Ishikawa (cell line): Measurements from ENCODE around the gene FHIT.
A peak's percentile ranks its signal among the peaks of the same experiment; 100 is the strongest.

Experiments
- CEBPB ChIP-seq: IDR thresholded peaks from 2 replicates; pipeline ENCODE4 v1.6.1; 2012
- CREB1 ChIP-seq: IDR thresholded peaks from 2 replicates; pipeline ENCODE4 v1.6.1; 2012; ENCODE audit warnings: low read depth
- EGR1 ChIP-seq: IDR thresholded peaks from 2 replicates; pipeline ENCODE4 v1.6.1; 2012
- EP300 ChIP-seq: IDR thresholded peaks from 2 replicates; pipeline ENCODE4 v1.6.1; 2012; ENCODE audit warnings: borderline replicate concordance
- FOXM1 ChIP-seq: IDR thresholded peaks from 2 replicates; pipeline ENCODE4 v1.6.1; 2012; ENCODE audit warnings: low read depth, borderline replicate concordance
- MAX ChIP-seq: IDR thresholded peaks from 2 replicates; pipeline ENCODE4 v1.6.1; 2012
- NFIC ChIP-seq: IDR thresholded peaks from 2 replicates; pipeline ENCODE4 v1.6.1; 2012
- RAD21 ChIP-seq: IDR thresholded peaks from 2 replicates; pipeline ENCODE4 v1.6.1; 2012; ENCODE audit warnings: low read depth
- TAF1 ChIP-seq: IDR thresholded peaks from 2 replicates; pipeline ENCODE4 v1.6.1; 2012; ENCODE audit warnings: low read depth, mild to moderate bottlenecking
- TCF12 ChIP-seq: IDR thresholded peaks from 2 replicates; pipeline ENCODE4 v1.6.1; 2012; ENCODE audit warnings: low read depth
- TEAD4 ChIP-seq: IDR thresholded peaks from 2 replicates; pipeline ENCODE4 v1.6.1; 2012
- USF1 ChIP-seq: IDR thresholded peaks from 2 replicates; pipeline ENCODE4 v1.6.1; 2012
- YY1 ChIP-seq: IDR thresholded peaks from 2 replicates; pipeline ENCODE4 v1.6.1; 2012; ENCODE audit warnings: low read depth
- ZBTB7A ChIP-seq: IDR thresholded peaks from 2 replicates; pipeline ENCODE4 v1.6.1; 2012; ENCODE audit warnings: low read depth
- TF ChIP-seq, protein P1 (sequence below): IDR thresholded peaks from 2 replicates; pipeline ENCODE4 v1.6.1; 2012; ENCODE audit warnings: low read depth, mild to moderate bottlenecking

The FHIT gene

GRCh38 chr3:61060411-61060861 lies 190.8 kb downstream of the FHIT start:
- TF ChIP-seq CEBPB (no peak), TCF12 (no peak), USF1 (no peak), EP300 (no peak), NFIC (no peak), MAX (no peak), FOXM1 (no peak), YY1 (no peak), CREB1 (no peak), EGR1 (no peak), ZBTB7A (no peak), TAF1 (no peak), TEAD4 (no peak), RAD21 (no peak)
- TF ChIP-seq, protein P1, sequence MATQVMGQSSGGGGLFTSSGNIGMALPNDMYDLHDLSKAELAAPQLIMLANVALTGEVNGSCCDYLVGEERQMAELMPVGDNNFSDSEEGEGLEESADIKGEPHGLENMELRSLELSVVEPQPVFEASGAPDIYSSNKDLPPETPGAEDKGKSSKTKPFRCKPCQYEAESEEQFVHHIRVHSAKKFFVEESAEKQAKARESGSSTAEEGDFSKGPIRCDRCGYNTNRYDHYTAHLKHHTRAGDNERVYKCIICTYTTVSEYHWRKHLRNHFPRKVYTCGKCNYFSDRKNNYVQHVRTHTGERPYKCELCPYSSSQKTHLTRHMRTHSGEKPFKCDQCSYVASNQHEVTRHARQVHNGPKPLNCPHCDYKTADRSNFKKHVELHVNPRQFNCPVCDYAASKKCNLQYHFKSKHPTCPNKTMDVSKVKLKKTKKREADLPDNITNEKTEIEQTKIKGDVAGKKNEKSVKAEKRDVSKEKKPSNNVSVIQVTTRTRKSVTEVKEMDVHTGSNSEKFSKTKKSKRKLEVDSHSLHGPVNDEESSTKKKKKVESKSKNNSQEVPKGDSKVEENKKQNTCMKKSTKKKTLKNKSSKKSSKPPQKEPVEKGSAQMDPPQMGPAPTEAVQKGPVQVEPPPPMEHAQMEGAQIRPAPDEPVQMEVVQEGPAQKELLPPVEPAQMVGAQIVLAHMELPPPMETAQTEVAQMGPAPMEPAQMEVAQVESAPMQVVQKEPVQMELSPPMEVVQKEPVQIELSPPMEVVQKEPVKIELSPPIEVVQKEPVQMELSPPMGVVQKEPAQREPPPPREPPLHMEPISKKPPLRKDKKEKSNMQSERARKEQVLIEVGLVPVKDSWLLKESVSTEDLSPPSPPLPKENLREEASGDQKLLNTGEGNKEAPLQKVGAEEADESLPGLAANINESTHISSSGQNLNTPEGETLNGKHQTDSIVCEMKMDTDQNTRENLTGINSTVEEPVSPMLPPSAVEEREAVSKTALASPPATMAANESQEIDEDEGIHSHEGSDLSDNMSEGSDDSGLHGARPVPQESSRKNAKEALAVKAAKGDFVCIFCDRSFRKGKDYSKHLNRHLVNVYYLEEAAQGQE: no peak

DNA sequence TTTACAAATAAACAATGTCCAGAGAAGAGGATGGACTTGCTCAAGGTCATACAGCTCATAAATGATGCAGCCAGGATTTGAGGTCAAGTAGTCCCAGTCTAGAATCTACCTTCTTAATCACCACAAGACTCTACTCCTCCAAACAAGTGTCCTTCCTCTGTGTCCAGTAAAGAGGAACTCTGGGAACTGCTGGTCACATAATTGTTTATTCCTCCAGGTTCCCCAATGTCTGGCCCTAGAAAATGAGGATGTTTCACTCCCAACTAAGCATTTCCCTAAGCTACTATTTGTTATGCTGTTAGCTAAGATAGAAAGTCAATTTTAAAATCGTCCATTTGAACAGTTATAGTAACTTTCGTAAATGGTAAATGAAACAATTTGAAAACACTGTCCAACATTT lies 192.4 kb downstream of the FHIT start:
- TF ChIP-seq, protein P1: no peak
- TF ChIP-seq YY1 (no peak), MAX (no peak), TAF1 (no peak), FOXM1 (no peak), CEBPB (no peak), RAD21 (no peak), EP300 (no peak), NFIC (no peak), TCF12 (no peak), USF1 (no peak), CREB1 (no peak), EGR1 (no peak), TEAD4 (no peak)

DNA sequence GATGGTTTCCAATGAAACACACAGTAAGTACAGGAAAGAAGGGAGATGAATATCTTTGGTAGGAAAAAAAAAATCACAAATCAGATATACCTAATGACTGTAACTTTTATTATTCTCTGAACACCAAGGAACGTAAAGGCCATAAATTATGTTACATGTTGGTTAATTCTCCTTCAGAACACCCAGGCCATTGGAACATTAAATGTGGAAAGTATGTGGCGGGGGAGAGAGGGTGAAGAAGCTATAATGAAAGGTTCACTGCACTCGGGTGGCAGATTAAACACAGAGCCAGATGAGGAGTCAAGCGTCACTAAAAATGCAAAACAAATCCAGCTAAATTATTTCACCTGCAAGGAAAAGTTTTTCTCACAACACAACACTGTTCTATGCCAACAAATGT lies 193.8 kb downstream of the FHIT start:
- TF ChIP-seq USF1 (no peak), FOXM1 (no peak), TEAD4 (no peak), EP300 (0 out of 2 replicates have a peak, but pooled peaks have one; percentile 24), TCF12 (no peak)

DNA sequence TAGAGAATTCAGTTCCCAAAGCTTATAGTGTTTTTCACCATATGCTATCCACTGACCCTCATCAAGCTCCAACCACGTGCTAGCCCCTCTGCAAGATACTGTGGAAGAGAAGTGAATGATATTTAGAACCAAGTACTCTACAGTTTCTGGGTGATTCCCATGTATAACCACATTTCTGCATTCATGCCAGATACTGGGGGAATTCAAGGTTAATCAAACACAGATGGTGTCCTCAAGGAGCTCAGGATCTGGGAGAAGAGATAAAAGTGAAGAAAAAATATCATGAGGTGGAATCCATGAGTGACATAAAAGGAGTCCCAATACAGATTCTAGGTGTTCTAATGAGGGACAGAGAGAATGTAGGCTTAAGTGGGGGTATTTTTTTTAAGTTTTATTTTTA lies 195.8 kb downstream of the FHIT start:
- TF ChIP-seq TCF12: no peak
- TF ChIP-seq FOXM1: no peak
- TF ChIP-seq YY1: no peak
- TF ChIP-seq, protein P1: no peak
- no peak for TF ChIP-seq TAF1
- no peak for TF ChIP-seq TEAD4
- TF ChIP-seq NFIC: no peak
- no peak for TF ChIP-seq ZBTB7A
- TF ChIP-seq CREB1: no peak
